Measurements from ENCODE around the gene HIF1A.
"Not testable (repeated sequence)": the region's sequence is repeated elsewhere in the genome, so short reads cannot be mapped to it uniquely, and the experiment has no call there.

The HIF1A gene

GRCh38 chr14:61694830-61695694 is at the start of gene HIF1A:
Gene HIF1A (plus strand): TSS chr14:61695513. CDS start chr14:61695805, 292 bp downstream.
- peak; percentile 99 for DNase-seq

GRCh38 chr14:61646366-61647116 is 48.8 kb upstream of the HIF1A start:
- no peak for DNase-seq

GRCh38 chr14:61647704-61648103 is 47.6 kb upstream of the HIF1A start:
- DNase-seq, result no peak

GRCh38 chr14:61648377-61648776 is 46.9 kb upstream of the HIF1A start:
- DNase-seq, result no peak

- DNase-seq, result no peak
Measured at GRCh38 chr14:61649283-61649682, 46.0 kb upstream of the HIF1A start.

GRCh38 chr14:61651355-61651754 is 44.0 kb upstream of the HIF1A start:
- no peak for DNase-seq

- no peak for DNase-seq
Measured at GRCh38 chr14:61652526-61653262, 42.6 kb upstream of the HIF1A start.

GRCh38 chr14:61653507-61653906 is 41.8 kb upstream of the HIF1A start:
- DNase-seq, result no peak

- no peak for DNase-seq
Measured at GRCh38 chr14:61654026-61654425, 41.3 kb upstream of the HIF1A start.

GRCh38 chr14:61655777-61656176 is 39.5 kb upstream of the HIF1A start:
- no peak for DNase-seq

GRCh38 chr14:61656341-61656740 is 39.0 kb upstream of the HIF1A start:
- peak; percentile 28 for DNase-seq

GRCh38 chr14:61658111-61658510 is 37.2 kb upstream of the HIF1A start:
- DNase-seq, result not testable (repeated sequence)

GRCh38 chr14:61659582-61659981 is 35.7 kb upstream of the HIF1A start:
- DNase-seq, result no peak

- DNase-seq, result peak; percentile 85
Measured at GRCh38 chr14:61661471-61662400, 33.6 kb upstream of the HIF1A start.

GRCh38 chr14:61662437-61663311 is 32.6 kb upstream of the HIF1A start:
- DNase-seq, result peak; percentile 96

- DNase-seq, result peak; percentile 48
Measured at GRCh38 chr14:61663312-61663979, 31.9 kb upstream of the HIF1A start.

- DNase-seq, result peak; percentile 36
Measured at GRCh38 chr14:61668282-61668681, 27.0 kb upstream of the HIF1A start.

GRCh38 chr14:61670576-61670975 is 24.7 kb upstream of the HIF1A start:
- DNase-seq, result no peak

GRCh38 chr14:61671082-61671481 is 24.2 kb upstream of the HIF1A start:
- peak; percentile 76 for DNase-seq

- no peak for DNase-seq
Measured at GRCh38 chr14:61672796-61673195, 22.5 kb upstream of the HIF1A start.

- no peak for DNase-seq
Measured at GRCh38 chr14:61673305-61673704, 22.0 kb upstream of the HIF1A start.

All from activated CD4-positive, alpha-beta T cell treated with anti-CD3 and anti-CD28 coated beads, Interleukin-10, Interleukin-2, amounts not matched to agents 100 ng/mL and 50 ng/mL, durations not matched to agents 16 hours and 8 hours (primary cell).